Germinal center (tissue), 1 donor: Measurements from ENCODE around the gene FECH.

Experiments
- DNase-seq: peaks from one replicate; pipeline ENCODE4 v3.0.0; 2012; ENCODE audit warnings: mixed read lengths, low spot score

Gene FECH

GRCh38 chr18:57581301-57581934 is 5.1 kb downstream of the FECH start:
- DNase-seq: peak; percentile 45

- DNase-seq: no peak
Observed at GRCh38 chr18:57579934-57580333, 6.6 kb downstream of the FECH start.

GRCh38 chr18:57576316-57576715 is 10.2 kb downstream of the FECH start:
- no peak for DNase-seq

- no peak for DNase-seq
Observed at GRCh38 chr18:57575542-57575941, 11.0 kb downstream of the FECH start.

- no peak for DNase-seq
Observed at GRCh38 chr18:57574866-57575265, 11.6 kb downstream of the FECH start.

GRCh38 chr18:57570162-57570561 is 16.3 kb downstream of the FECH start:
- DNase-seq: no peak

GRCh38 chr18:57569133-57569532 is 17.4 kb downstream of the FECH start:
- no peak for DNase-seq

GRCh38 chr18:57561728-57562423 is 24.6 kb downstream of the FECH start:
- DNase-seq: peak; percentile 61

- DNase-seq: no peak
Observed at GRCh38 chr18:57561261-57561660, 25.2 kb downstream of the FECH start.

GRCh38 chr18:57559314-57559713 is 27.2 kb downstream of the FECH start:
- DNase-seq: no peak

GRCh38 chr18:57555134-57555533 is 31.4 kb downstream of the FECH start:
- no peak for DNase-seq

- DNase-seq: no peak
Observed at GRCh38 chr18:57550510-57550909, 36.0 kb downstream of the FECH start.

- no peak for DNase-seq
Observed at GRCh38 chr18:57547260-57547659, 39.2 kb downstream of the FECH start.

GRCh38 chr18:57544936-57545660 is 41.4 kb downstream of the FECH start:
- no peak for DNase-seq

- no peak for DNase-seq
Observed at GRCh38 chr18:57543560-57543959, 42.9 kb downstream of the FECH start.

- no peak for DNase-seq
Observed at GRCh38 chr18:57542812-57543427, 43.6 kb downstream of the FECH start.

GRCh38 chr18:57542126-57542525 is 44.4 kb downstream of the FECH start:
- no peak for DNase-seq

- DNase-seq: no peak
Observed at GRCh38 chr18:57539702-57540101, 46.8 kb downstream of the FECH start.

- DNase-seq: no peak
Observed at GRCh38 chr18:57538614-57539013, 47.9 kb downstream of the FECH start.

- DNase-seq: no peak
Observed at GRCh38 chr18:57534511-57534909, 52.0 kb downstream of the FECH start.

- DNase-seq: no peak
Observed at GRCh38 chr18:57533868-57534510, 52.5 kb downstream of the FECH start.
